Sigmoid colon (tissue), 4 donors: Measurements from ENCODE around the gene OCIAD2.

Experiments used
- POLR2AphosphoS5 ChIP-seq, 4 donors: sonication (generic); formaldehyde crosslinking; IDR thresholded peaks; one replicate each; pipeline ENCODE4 v1.6.1; 2017; ENCODE audit warnings: antibody characterized with exemption in 4 of 4
- TF ChIP-seq, protein P1 (sequence below), 4 experiments: fragments of 450-650 bp in 3 of 4; fragments of 200-600 bp in 1 of 4; IDR thresholded peaks; one replicate each; pipeline ENCODE4 v1.5.1; 2016 to 2019; ENCODE audit warnings: antibody characterized with exemption in 4 of 4, mild to moderate bottlenecking in 3 of 4, moderate library complexity in 2 of 4

DNA sequence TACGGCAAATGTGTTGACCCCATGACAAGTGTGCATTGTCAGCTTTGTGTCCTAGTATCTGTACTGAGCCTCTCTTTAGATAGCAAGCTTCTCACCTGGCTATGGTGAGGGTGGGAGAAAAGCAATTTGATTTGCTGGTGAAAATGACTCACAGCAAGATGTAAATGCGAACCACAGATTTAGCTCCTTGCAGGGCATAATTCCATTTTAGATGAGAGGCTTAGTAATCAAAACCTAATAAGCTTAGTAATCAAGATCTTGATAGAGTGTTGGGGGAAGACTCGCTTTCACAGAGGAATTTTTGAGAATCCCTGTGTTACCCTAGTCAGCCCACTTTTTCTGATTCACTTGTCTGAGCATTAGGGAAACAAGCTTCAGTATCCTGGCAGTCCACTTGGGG, 7.7 kb upstream of the OCIAD2 start:
- TF ChIP-seq, protein P1, sequence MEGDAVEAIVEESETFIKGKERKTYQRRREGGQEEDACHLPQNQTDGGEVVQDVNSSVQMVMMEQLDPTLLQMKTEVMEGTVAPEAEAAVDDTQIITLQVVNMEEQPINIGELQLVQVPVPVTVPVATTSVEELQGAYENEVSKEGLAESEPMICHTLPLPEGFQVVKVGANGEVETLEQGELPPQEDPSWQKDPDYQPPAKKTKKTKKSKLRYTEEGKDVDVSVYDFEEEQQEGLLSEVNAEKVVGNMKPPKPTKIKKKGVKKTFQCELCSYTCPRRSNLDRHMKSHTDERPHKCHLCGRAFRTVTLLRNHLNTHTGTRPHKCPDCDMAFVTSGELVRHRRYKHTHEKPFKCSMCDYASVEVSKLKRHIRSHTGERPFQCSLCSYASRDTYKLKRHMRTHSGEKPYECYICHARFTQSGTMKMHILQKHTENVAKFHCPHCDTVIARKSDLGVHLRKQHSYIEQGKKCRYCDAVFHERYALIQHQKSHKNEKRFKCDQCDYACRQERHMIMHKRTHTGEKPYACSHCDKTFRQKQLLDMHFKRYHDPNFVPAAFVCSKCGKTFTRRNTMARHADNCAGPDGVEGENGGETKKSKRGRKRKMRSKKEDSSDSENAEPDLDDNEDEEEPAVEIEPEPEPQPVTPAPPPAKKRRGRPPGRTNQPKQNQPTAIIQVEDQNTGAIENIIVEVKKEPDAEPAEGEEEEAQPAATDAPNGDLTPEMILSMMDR (IDR thresholded peaks at IDR 0.05) = no peak
- TF ChIP-seq POLR2AphosphoS5 (IDR thresholded peaks at IDR 0.05) = no peak
